ENCODE measurements around the gene LMAN2L.

Gene LMAN2L

GRCh38 chr2:96757477-96757860 lies 17.6 kb upstream of the LMAN2L start:
- peak overlapping the region; percentile 85 for H3K23ac ChIP-seq (ENCODE audit: low read length)
- H3K4me3 ChIP-seq (ENCODE audit: low read length): no peak overlapping the region
- no peak overlapping the region for H3K9ac ChIP-seq (ENCODE audit: low read length)
- H2BK15ac ChIP-seq (replicated peaks; ENCODE audit: low read depth): no peak overlapping the region
- no peak overlapping the region for H3K4ac ChIP-seq (ENCODE audit: low read depth, low read length)
- WGBS (ENCODE audit: extremely low coverage, insufficient coverage, low lambda C conversion rate): no CpG with 5 or more reads among the region's 6 CpGs
- H3K56ac ChIP-seq (ENCODE audit: low read length): no peak overlapping the region
- no peaks in the 10 kb centered on the region for H3K79me2 ChIP-seq (ENCODE audit: control insufficient read depth, insufficient read depth, low read length)
- H4K8ac ChIP-seq (ENCODE audit: low read depth, low read length): no peak overlapping the region
- H3K4me2 ChIP-seq (ENCODE audit: low read length): no peak overlapping the region
- H2BK5ac ChIP-seq (ENCODE audit: low read length): no peak overlapping the region
- H3K27ac ChIP-seq (ENCODE audit: low read depth, low read length): no peak overlapping the region
- no peak overlapping the region for H2AK5ac ChIP-seq (ENCODE audit: low read length)
- H3K27me3 ChIP-seq (ENCODE audit: insufficient read depth, low read length, poor library complexity): no peaks in the 10 kb centered on the region
- DNase-seq: no peak
- no peak overlapping the region for H3K18ac ChIP-seq (ENCODE audit: low read length)
- H3K79me1 ChIP-seq (ENCODE audit: low read length): peaks cover 6% of the 10 kb centered on the region
- H3K36me3 ChIP-seq (ENCODE audit: control insufficient read depth, insufficient read depth, low read length): no peaks in the 10 kb centered on the region
- H4K5ac ChIP-seq (ENCODE audit: low read length): no peak overlapping the region
- no peak overlapping the region for H2BK120ac ChIP-seq (ENCODE audit: low read depth, low read length)
- peaks cover 11% of the 10 kb centered on the region for H3K4me1 ChIP-seq (ENCODE audit: control insufficient read depth, low read depth, low read length)

- no peak overlapping the region for H3K27ac ChIP-seq (ENCODE audit: low read depth, low read length)
- no peak overlapping the region for H2BK5ac ChIP-seq (ENCODE audit: low read length)
- peaks cover 6% of the 10 kb centered on the region for H3K4me1 ChIP-seq (ENCODE audit: control insufficient read depth, low read depth, low read length)
- WGBS (ENCODE audit: extremely low coverage, insufficient coverage, low lambda C conversion rate): no CpG with 5 or more reads among the region's 5 CpGs
- no peak overlapping the region for H2BK120ac ChIP-seq (ENCODE audit: low read depth, low read length)
- H3K18ac ChIP-seq (ENCODE audit: low read length): no peak overlapping the region
- no peak overlapping the region for H3K9ac ChIP-seq (ENCODE audit: low read length)
- no peaks in the 10 kb centered on the region for H3K27me3 ChIP-seq (ENCODE audit: insufficient read depth, low read length, poor library complexity)
- H3K79me1 ChIP-seq (ENCODE audit: low read length): peaks cover 4% of the 10 kb centered on the region
- H2BK15ac ChIP-seq (replicated peaks; ENCODE audit: low read depth): no peak overlapping the region
- no peak overlapping the region for H4K8ac ChIP-seq (ENCODE audit: low read depth, low read length)
- peak overlapping the region; percentile 85 for H3K23ac ChIP-seq (ENCODE audit: low read length)
- no peak overlapping the region for H2AK5ac ChIP-seq (ENCODE audit: low read length)
- no peaks in the 10 kb centered on the region for H3K79me2 ChIP-seq (ENCODE audit: control insufficient read depth, insufficient read depth, low read length)
- no peak overlapping the region for H3K4me3 ChIP-seq (ENCODE audit: low read length)
- H3K4me2 ChIP-seq (ENCODE audit: low read length): no peak overlapping the region
- H3K4ac ChIP-seq (ENCODE audit: low read depth, low read length): no peak overlapping the region
- no peak overlapping the region for H4K5ac ChIP-seq (ENCODE audit: low read length)
- no peak for DNase-seq
- no peaks in the 10 kb centered on the region for H3K36me3 ChIP-seq (ENCODE audit: control insufficient read depth, insufficient read depth, low read length)
- H3K56ac ChIP-seq (ENCODE audit: low read length): peak overlapping the region; percentile 15
Observed at GRCh38 chr2:96756788-96757476, 17.1 kb upstream of the LMAN2L start.

- Histone ChIP-seq H4K5ac (ENCODE audit: low read length) (no peak overlapping the region), H2BK120ac (ENCODE audit: low read depth, low read length) (no peak overlapping the region), H3K56ac (ENCODE audit: low read length) (no peak overlapping the region), H3K79me1 (ENCODE audit: low read length) (no peaks in the 10 kb centered on the region), H2BK15ac (replicated peaks; ENCODE audit: low read depth) (no peak overlapping the region), H3K23ac (ENCODE audit: low read length) (no peak overlapping the region), H3K4ac (ENCODE audit: low read depth, low read length) (no peak overlapping the region), H4K8ac (ENCODE audit: low read depth, low read length) (no peak overlapping the region), H3K27ac (ENCODE audit: low read depth, low read length) (no peak overlapping the region), H3K36me3 (ENCODE audit: control insufficient read depth, insufficient read depth, low read length) (no peaks in the 10 kb centered on the region), H3K27me3 (ENCODE audit: insufficient read depth, low read length, poor library complexity) (no peaks in the 10 kb centered on the region), H3K79me2 (ENCODE audit: control insufficient read depth, insufficient read depth, low read length) (no peaks in the 10 kb centered on the region), H3K9ac (ENCODE audit: low read length) (no peak overlapping the region), H3K4me3 (ENCODE audit: low read length) (no peak overlapping the region), H3K4me2 (ENCODE audit: low read length) (no peak overlapping the region), H2AK5ac (ENCODE audit: low read length) (no peak overlapping the region), H3K18ac (ENCODE audit: low read length) (no peak overlapping the region), H3K4me1 (ENCODE audit: control insufficient read depth, low read depth, low read length) (no peaks in the 10 kb centered on the region), H2BK5ac (ENCODE audit: low read length) (no peak overlapping the region)
- DNase-seq: no peak
Observed at GRCh38 chr2:96754317-96754716, 14.5 kb upstream of the LMAN2L start.

- Histone ChIP-seq H3K27me3 (ENCODE audit: insufficient read depth, low read length, poor library complexity) (no peaks in the 10 kb centered on the region), H4K8ac (ENCODE audit: low read depth, low read length) (no peak overlapping the region), H3K9ac (ENCODE audit: low read length) (no peak overlapping the region), H3K36me3 (ENCODE audit: control insufficient read depth, insufficient read depth, low read length) (no peaks in the 10 kb centered on the region), H3K4me1 (ENCODE audit: control insufficient read depth, low read depth, low read length) (no peaks in the 10 kb centered on the region), H2BK15ac (replicated peaks; ENCODE audit: low read depth) (no peak overlapping the region), H3K27ac (ENCODE audit: low read depth, low read length) (no peak overlapping the region), H3K79me2 (ENCODE audit: control insufficient read depth, insufficient read depth, low read length) (no peaks in the 10 kb centered on the region), H2BK5ac (ENCODE audit: low read length) (no peak overlapping the region), H3K18ac (ENCODE audit: low read length) (no peak overlapping the region), H3K23ac (ENCODE audit: low read length) (no peak overlapping the region), H3K4me2 (ENCODE audit: low read length) (no peak overlapping the region), H3K4me3 (ENCODE audit: low read length) (no peak overlapping the region), H3K4ac (ENCODE audit: low read depth, low read length) (no peak overlapping the region), H4K5ac (ENCODE audit: low read length) (no peak overlapping the region), H2AK5ac (ENCODE audit: low read length) (no peak overlapping the region), H3K56ac (ENCODE audit: low read length) (no peak overlapping the region), H3K79me1 (ENCODE audit: low read length) (no peaks in the 10 kb centered on the region), H2BK120ac (ENCODE audit: low read depth, low read length) (no peak overlapping the region)
- no CpG with 5 or more reads among the region's 7 CpGs for WGBS (ENCODE audit: extremely low coverage, insufficient coverage, low lambda C conversion rate)
- no peak for DNase-seq
Observed at GRCh38 chr2:96753661-96754282, 13.9 kb upstream of the LMAN2L start.

GRCh38 chr2:96751800-96752199 lies 11.9 kb upstream of the LMAN2L start:
- H3K79me2 ChIP-seq (ENCODE audit: control insufficient read depth, insufficient read depth, low read length): no peaks in the 10 kb centered on the region
- no peaks in the 10 kb centered on the region for H3K27me3 ChIP-seq (ENCODE audit: insufficient read depth, low read length, poor library complexity)
- no peak overlapping the region for H4K8ac ChIP-seq (ENCODE audit: low read depth, low read length)
- H3K27ac ChIP-seq (ENCODE audit: low read depth, low read length): no peak overlapping the region
- H4K5ac ChIP-seq (ENCODE audit: low read length): no peak overlapping the region
- H3K4ac ChIP-seq (ENCODE audit: low read depth, low read length): no peak overlapping the region
- H3K36me3 ChIP-seq (ENCODE audit: control insufficient read depth, insufficient read depth, low read length): no peaks in the 10 kb centered on the region
- H2BK120ac ChIP-seq (ENCODE audit: low read depth, low read length): no peak overlapping the region
- H3K4me1 ChIP-seq (ENCODE audit: control insufficient read depth, low read depth, low read length): no peaks in the 10 kb centered on the region
- WGBS (ENCODE audit: extremely low coverage, insufficient coverage, low lambda C conversion rate): no CpG with 5 or more reads among the region's 9 CpGs
- no peak overlapping the region for H3K56ac ChIP-seq (ENCODE audit: low read length)
- H2BK5ac ChIP-seq (ENCODE audit: low read length): no peak overlapping the region
- no peak for DNase-seq
- no peak overlapping the region for H2AK5ac ChIP-seq (ENCODE audit: low read length)
- no peak overlapping the region for H3K4me2 ChIP-seq (ENCODE audit: low read length)
- no peak overlapping the region for H3K4me3 ChIP-seq (ENCODE audit: low read length)
- no peak overlapping the region for H2BK15ac ChIP-seq (replicated peaks; ENCODE audit: low read depth)
- no peaks in the 10 kb centered on the region for H3K79me1 ChIP-seq (ENCODE audit: low read length)
- H3K23ac ChIP-seq (ENCODE audit: low read length): no peak overlapping the region
- H3K9ac ChIP-seq (ENCODE audit: low read length): no peak overlapping the region
- no peak overlapping the region for H3K18ac ChIP-seq (ENCODE audit: low read length)

All from mesendoderm (in vitro differentiated cells).